ENCODE results near the gene EXOC3L2.

The EXOC3L2 gene

GRCh38 chr19:45217193-45217956, 27.8 kb downstream of the EXOC3L2 start:
- Mint-ChIP-seq H3K27ac (no peak overlapping the region), H3K27me3 (peaks cover 23% of the 10 kb centered on the region), H3K4me1 (ENCODE audit: low read depth) (peaks cover 1% of the 10 kb centered on the region), H3K4me3 (no peak overlapping the region), H3K36me3 (no peaks in the 10 kb centered on the region), H3K9me3 (ENCODE audit: low read depth) (no peaks in the 10 kb centered on the region)

- no peaks in the 10 kb centered on the region for H3K9me3 Mint-ChIP-seq (ENCODE audit: low read depth)
- peaks cover 22% of the 10 kb centered on the region for H3K27me3 Mint-ChIP-seq
- peaks cover 1% of the 10 kb centered on the region for H3K4me1 Mint-ChIP-seq (ENCODE audit: low read depth)
- H3K4me3 Mint-ChIP-seq, result no peak overlapping the region
- H3K36me3 Mint-ChIP-seq, result no peaks in the 10 kb centered on the region
- no peak overlapping the region for H3K27ac Mint-ChIP-seq
These were observed 28.5 kb downstream of the EXOC3L2 start for GRCh38 chr19:45216667-45217066.

- Mint-ChIP-seq H3K27ac (no peak overlapping the region), H3K36me3 (no peaks in the 10 kb centered on the region), H3K4me3 (no peak overlapping the region), H3K4me1 (ENCODE audit: low read depth) (peaks cover 1% of the 10 kb centered on the region), H3K27me3 (peaks cover 22% of the 10 kb centered on the region), H3K9me3 (ENCODE audit: low read depth) (no peaks in the 10 kb centered on the region)
These were observed 29.6 kb downstream of the EXOC3L2 start for GRCh38 chr19:45215391-45216191.

GRCh38 chr19:45213031-45213430, 32.2 kb downstream of the EXOC3L2 start:
- Mint-ChIP-seq H3K4me3 (no peak overlapping the region), H3K27ac (no peak overlapping the region), H3K9me3 (ENCODE audit: low read depth) (no peaks in the 10 kb centered on the region), H3K36me3 (no peaks in the 10 kb centered on the region), H3K4me1 (ENCODE audit: low read depth) (peaks cover 1% of the 10 kb centered on the region), H3K27me3 (peaks cover 14% of the 10 kb centered on the region)

- H3K4me1 Mint-ChIP-seq (ENCODE audit: low read depth), result peaks cover 1% of the 10 kb centered on the region
- peaks cover 11% of the 10 kb centered on the region for H3K27me3 Mint-ChIP-seq
- H3K27ac Mint-ChIP-seq, result no peak overlapping the region
- no peak overlapping the region for H3K4me3 Mint-ChIP-seq
- no peaks in the 10 kb centered on the region for H3K36me3 Mint-ChIP-seq
- H3K9me3 Mint-ChIP-seq (ENCODE audit: low read depth), result no peaks in the 10 kb centered on the region
These were observed 33.3 kb downstream of the EXOC3L2 start for GRCh38 chr19:45211751-45212381.

- Mint-ChIP-seq H3K9me3 (ENCODE audit: low read depth) (no peaks in the 10 kb centered on the region), H3K4me1 (ENCODE audit: low read depth) (no peaks in the 10 kb centered on the region)
These were observed 38.9 kb downstream of the EXOC3L2 start for GRCh38 chr19:45206328-45206727.

GRCh38 chr19:45205810-45206209, 39.4 kb downstream of the EXOC3L2 start:
- H3K27me3 Mint-ChIP-seq, result peaks cover 3% of the 10 kb centered on the region
- H3K27ac Mint-ChIP-seq, result no peak overlapping the region
- H3K9me3 Mint-ChIP-seq (ENCODE audit: low read depth), result no peaks in the 10 kb centered on the region
- H3K4me3 Mint-ChIP-seq, result no peak overlapping the region
- peaks cover 3% of the 10 kb centered on the region for H3K36me3 Mint-ChIP-seq
- no peaks in the 10 kb centered on the region for H3K4me1 Mint-ChIP-seq (ENCODE audit: low read depth)

More at GRCh38 chr19:45206328-45206727, 38.9 kb downstream of the EXOC3L2 start:
- Mint-ChIP-seq H3K27ac (no peak overlapping the region), H3K27me3 (peaks cover 3% of the 10 kb centered on the region), H3K4me3 (no peak overlapping the region), H3K36me3 (peaks cover 3% of the 10 kb centered on the region)

- H3K4me1 Mint-ChIP-seq (ENCODE audit: low read depth), result no peaks in the 10 kb centered on the region
- no peak overlapping the region for H3K27ac Mint-ChIP-seq
- no peaks in the 10 kb centered on the region for H3K9me3 Mint-ChIP-seq (ENCODE audit: low read depth)
- H3K27me3 Mint-ChIP-seq, result peaks cover 2% of the 10 kb centered on the region
- no peak overlapping the region for H3K4me3 Mint-ChIP-seq
- peaks cover 3% of the 10 kb centered on the region for H3K36me3 Mint-ChIP-seq
These were observed 42.6 kb downstream of the EXOC3L2 start for GRCh38 chr19:45202637-45203036.

GRCh38 chr19:45200568-45200967, 44.6 kb downstream of the EXOC3L2 start:
- Mint-ChIP-seq H3K27ac (no peak overlapping the region), H3K4me3 (no peak overlapping the region), H3K9me3 (ENCODE audit: low read depth) (no peaks in the 10 kb centered on the region), H3K4me1 (ENCODE audit: low read depth) (no peaks in the 10 kb centered on the region), H3K27me3 (peaks cover 2% of the 10 kb centered on the region), H3K36me3 (peaks cover 3% of the 10 kb centered on the region)

GRCh38 chr19:45195764-45196163, 49.4 kb downstream of the EXOC3L2 start:
- Mint-ChIP-seq H3K27ac (no peak overlapping the region), H3K9me3 (ENCODE audit: low read depth) (no peaks in the 10 kb centered on the region), H3K36me3 (peaks cover 2% of the 10 kb centered on the region), H3K27me3 (no peaks in the 10 kb centered on the region), H3K4me1 (ENCODE audit: low read depth) (no peaks in the 10 kb centered on the region), H3K4me3 (no peak overlapping the region)

GRCh38 chr19:45191375-45191774, 53.8 kb downstream of the EXOC3L2 start:
- Mint-ChIP-seq H3K27me3 (no peaks in the 10 kb centered on the region), H3K36me3 (peaks cover 2% of the 10 kb centered on the region), H3K4me3 (no peak overlapping the region), H3K9me3 (ENCODE audit: low read depth) (no peaks in the 10 kb centered on the region), H3K27ac (no peak overlapping the region), H3K4me1 (ENCODE audit: low read depth) (peaks cover 1% of the 10 kb centered on the region)

GRCh38 chr19:45189971-45190370, 55.2 kb downstream of the EXOC3L2 start:
- Mint-ChIP-seq H3K27ac (no peak overlapping the region), H3K4me1 (ENCODE audit: low read depth) (peaks cover 1% of the 10 kb centered on the region), H3K4me3 (no peak overlapping the region), H3K36me3 (peaks cover 2% of the 10 kb centered on the region), H3K27me3 (no peaks in the 10 kb centered on the region), H3K9me3 (ENCODE audit: low read depth) (no peaks in the 10 kb centered on the region)

GRCh38 chr19:45187421-45188100, 57.6 kb downstream of the EXOC3L2 start:
- Mint-ChIP-seq H3K4me1 (ENCODE audit: low read depth) (peaks cover 6% of the 10 kb centered on the region), H3K9me3 (ENCODE audit: low read depth) (no peaks in the 10 kb centered on the region), H3K36me3 (peaks cover 2% of the 10 kb centered on the region), H3K4me3 (no peak overlapping the region), H3K27ac (no peak overlapping the region), H3K27me3 (no peaks in the 10 kb centered on the region)

- Mint-ChIP-seq H3K27me3 (no peaks in the 10 kb centered on the region), H3K4me1 (ENCODE audit: low read depth) (peaks cover 8% of the 10 kb centered on the region), H3K4me3 (no peak overlapping the region), H3K36me3 (peaks cover 2% of the 10 kb centered on the region), H3K9me3 (ENCODE audit: low read depth) (no peaks in the 10 kb centered on the region), H3K27ac (no peak overlapping the region)
These were observed 58.5 kb downstream of the EXOC3L2 start for GRCh38 chr19:45186509-45187334.
